ENCODE measurements around the gene NUTM2E. TPM values are rescaled to one million over a fixed set of nuclear protein-coding genes. Genes with fewer than 3 reads are reported as not detected.
"Not testable (repeated sequence)": the region's sequence is repeated elsewhere in the genome, so short reads cannot be mapped to it uniquely, and the experiment has no call there.

The NUTM2E gene
- total RNA-seq, 1 experiment from 2014 or later = 0.15 TPM

DNA sequence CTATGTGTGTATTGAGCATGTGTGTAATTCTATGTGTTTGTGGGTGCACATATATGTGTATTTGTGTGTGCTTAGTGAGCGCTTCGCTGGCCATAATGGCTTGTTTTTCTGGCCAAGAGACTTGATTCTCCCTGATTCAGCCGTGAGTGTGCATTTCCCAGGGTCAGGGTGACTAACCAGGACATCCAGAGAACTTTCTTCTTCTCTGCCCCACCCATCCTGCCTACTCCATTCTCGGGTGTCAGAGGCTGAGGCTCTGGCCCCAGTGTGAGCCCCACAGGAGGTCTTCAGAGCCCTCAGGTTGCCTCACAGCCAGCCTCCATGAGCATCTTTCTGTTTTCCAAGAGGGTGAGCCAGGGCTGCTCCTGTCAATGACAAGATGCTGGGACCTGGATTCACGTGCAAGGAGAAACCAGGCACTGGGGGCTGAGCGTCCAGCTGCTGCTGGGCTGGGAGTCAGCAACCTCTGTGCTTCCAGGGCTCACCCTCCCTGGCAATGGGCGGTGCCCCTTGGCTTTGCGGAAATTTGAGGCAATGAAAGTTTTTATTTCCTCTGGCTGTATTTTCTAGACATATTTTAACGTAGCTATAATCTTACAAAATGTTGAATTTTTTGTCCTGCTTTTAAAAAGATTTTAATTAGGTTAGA lies 40.5 kb downstream of the NUTM2E start:
- H3K36me3 Mint-ChIP-seq; POLR2A ChIA-PET; ATAC-seq; H3K9me3 Mint-ChIP-seq; H3K27ac Mint-ChIP-seq; CTCF ChIA-PET; H3K4me1 Mint-ChIP-seq; DNase-seq (ENCODE audit: low spot score); H3K4me3 Mint-ChIP-seq; H3K27me3 Mint-ChIP-seq (ENCODE audit: low read depth): not testable (repeated sequence)

GRCh38 chr10:79868023-79868422 lies 41.5 kb downstream of the NUTM2E start:
- H3K27ac Mint-ChIP-seq; DNase-seq (ENCODE audit: low spot score); H3K36me3 Mint-ChIP-seq; POLR2A ChIA-PET; H3K4me3 Mint-ChIP-seq; ATAC-seq; H3K9me3 Mint-ChIP-seq; CTCF ChIA-PET; H3K4me1 Mint-ChIP-seq; H3K27me3 Mint-ChIP-seq (ENCODE audit: low read depth): not testable (repeated sequence)

- H3K4me1 Mint-ChIP-seq = not testable (repeated sequence)
Measured at GRCh38 chr10:79869439-79870097, 43.0 kb downstream of the NUTM2E start.

GRCh38 chr10:79871729-79872128 lies 45.2 kb downstream of the NUTM2E start:
- H3K9me3 Mint-ChIP-seq; H3K27me3 Mint-ChIP-seq (ENCODE audit: low read depth); DNase-seq (ENCODE audit: low spot score); H3K4me1 Mint-ChIP-seq; POLR2A ChIA-PET; H3K27ac Mint-ChIP-seq; H3K36me3 Mint-ChIP-seq; ATAC-seq; H3K4me3 Mint-ChIP-seq; CTCF ChIA-PET: not testable (repeated sequence)

More at GRCh38 chr10:79869439-79870097, 43.0 kb downstream of the NUTM2E start:
- H3K27me3 Mint-ChIP-seq (ENCODE audit: low read depth); H3K9me3 Mint-ChIP-seq; H3K36me3 Mint-ChIP-seq; CTCF ChIA-PET; POLR2A ChIA-PET; DNase-seq (ENCODE audit: low spot score); ATAC-seq; H3K27ac Mint-ChIP-seq; H3K4me3 Mint-ChIP-seq: not testable (repeated sequence)

Other genes with a start within 250 kb of the NUTM2E start
- gene SFTPA1, start 215.8 kb upstream of the NUTM2E start, total RNA-seq (2021) = 3.8 to 7.6 TPM (median 4.4 TPM) in 3 replicates
- gene NUTM2B, start 123.5 kb upstream of the NUTM2E start, total RNA-seq (2021) = 0.20 to 0.34 TPM (median 0.34 TPM) in 3 replicates
- 0.66 to 1.1 TPM (median 0.80 TPM) in 3 replicates for gene SFTPD, start 122.4 kb downstream of the NUTM2E start, total RNA-seq (2021)